Astrocyte (in vitro differentiated cells and primary cell): ENCODE data around the gene TRDN. TPM values are rescaled to one million over a fixed set of nuclear protein-coding genes. Genes with fewer than 3 reads are reported as not detected.

Experiments
- DNase-seq: peaks from one replicate; pipeline ENCODE4 v3.0.0-alpha.2; 2010; ENCODE audit warnings: low read depth
- FAIRE-seq: peaks from 2 replicates; lab custom pipeline; 2011; peaks lifted over from hg19 to GRCh38; lab: Jason Lieb, UNC
- H2AFZ ChIP-seq: 2 replicates; pipeline ENCODE4 v1.6.0; 2012; ENCODE audit warnings: low read depth, low read length, inconsistent platforms
- H3K27ac ChIP-seq: 2 replicates; pipeline ENCODE4 v1.5.1; 2011; ENCODE audit warnings: low read depth, low read length, inconsistent platforms
- H3K27me3 ChIP-seq: 2 replicates; pipeline ENCODE4 v1.6.0; 2011; ENCODE audit warnings: low read length, inconsistent platforms; ENCODE audit not compliant: insufficient read depth
- H3K36me3 ChIP-seq: 2 replicates; pipeline ENCODE4 v1.5.1; 2011; ENCODE audit warnings: low read length, inconsistent platforms; ENCODE audit not compliant: insufficient read depth
- H3K4me1 ChIP-seq: 2 replicates; pipeline ENCODE4 v1.5.1; 2011; ENCODE audit warnings: low read length, inconsistent platforms; ENCODE audit not compliant: insufficient read depth
- H3K4me2 ChIP-seq: 2 replicates; pipeline ENCODE4 v1.6.0; 2012; ENCODE audit warnings: low read length, inconsistent platforms
- H3K4me3 ChIP-seq: 2 replicates; pipeline ENCODE4 v1.5.1; 2011; ENCODE audit warnings: low read depth, mild to moderate bottlenecking, low read length, inconsistent platforms; ENCODE audit not compliant: insufficient read depth
- H3K79me2 ChIP-seq: 2 replicates; pipeline ENCODE4 v1.6.0; 2012; ENCODE audit warnings: mild to moderate bottlenecking, low read length, inconsistent platforms; ENCODE audit not compliant: insufficient read depth
- H3K9ac ChIP-seq: 2 replicates; pipeline ENCODE4 v1.6.0; 2012; ENCODE audit warnings: mild to moderate bottlenecking, low read length, inconsistent platforms
- H3K9me3 ChIP-seq: 2 replicates; pipeline ENCODE4 v1.5.1; 2012; ENCODE audit warnings: low read depth, mild to moderate bottlenecking, low read length, inconsistent platforms; ENCODE audit not compliant: insufficient read depth
- H4K20me1 ChIP-seq: 2 replicates; pipeline ENCODE4 v1.6.0; 2012; ENCODE audit warnings: low read length, inconsistent platforms; ENCODE audit not compliant: insufficient read depth
- H3K27ac Mint-ChIP-seq: one replicate; pipeline ENCODE4 v1.8.0; 2021; ENCODE audit warnings: mild to moderate bottlenecking, mixed read lengths; ENCODE audit not compliant: unreplicated experiment
- H3K27me3 Mint-ChIP-seq: one replicate; pipeline ENCODE4 v1.8.0; 2021; ENCODE audit warnings: low read depth, mixed read lengths; ENCODE audit not compliant: unreplicated experiment
- H3K36me3 Mint-ChIP-seq: one replicate; pipeline ENCODE4 v1.8.0; 2021; ENCODE audit warnings: low read depth, mixed read lengths; ENCODE audit not compliant: unreplicated experiment
- H3K4me1 Mint-ChIP-seq: one replicate; pipeline ENCODE4 v1.8.0; 2021; ENCODE audit warnings: low read depth, mixed read lengths; ENCODE audit not compliant: unreplicated experiment
- H3K4me3 Mint-ChIP-seq: one replicate; pipeline ENCODE4 v1.8.0; 2021; ENCODE audit warnings: mild to moderate bottlenecking, moderate library complexity, mixed read lengths; ENCODE audit not compliant: unreplicated experiment
- H3K9me3 Mint-ChIP-seq: one replicate; pipeline ENCODE4 v1.8.0; 2021; ENCODE audit warnings: mild to moderate bottlenecking, mixed read lengths; ENCODE audit not compliant: unreplicated experiment
- EZH2 ChIP-seq: IDR thresholded peaks from 2 replicates; pipeline ENCODE4 v1.6.1; 2012; ENCODE audit warnings: mild to moderate bottlenecking, low read length, inconsistent platforms; ENCODE audit not compliant: insufficient read depth
- total RNA-seq: library from RNA; stranded (reverse); gene quantifications from 2 replicates; pipeline ENCODE4 v1.2.1, GENCODE V29; 2021
- TF ChIP-seq, protein P1 (sequence below): IDR thresholded peaks from 2 replicates; pipeline ENCODE4 v1.5.1; 2011; ENCODE audit warnings: low read depth, mild to moderate bottlenecking, inconsistent platforms, low read length, moderate library complexity; ENCODE audit not compliant: insufficient read depth

Gene TRDN
- total RNA-seq, 1 donor from 2014 or later: not detected

GRCh38 chr6:123598011-123598410 lies 38.7 kb downstream of the TRDN start:
- no peak overlapping the region for H3K4me3 Mint-ChIP-seq
- H2AFZ ChIP-seq: no peak overlapping the region
- FAIRE-seq: no peak
- no peak overlapping the region for H3K4me3 ChIP-seq
- no peaks in the 10 kb centered on the region for H3K27me3 Mint-ChIP-seq
- H3K27ac Mint-ChIP-seq: no peak overlapping the region
- no peak overlapping the region for H3K4me2 ChIP-seq
- H3K4me1 ChIP-seq: no peaks in the 10 kb centered on the region
- no peaks in the 10 kb centered on the region for H3K9me3 ChIP-seq
- no peak overlapping the region for H3K27ac ChIP-seq
- TF ChIP-seq, protein P1, sequence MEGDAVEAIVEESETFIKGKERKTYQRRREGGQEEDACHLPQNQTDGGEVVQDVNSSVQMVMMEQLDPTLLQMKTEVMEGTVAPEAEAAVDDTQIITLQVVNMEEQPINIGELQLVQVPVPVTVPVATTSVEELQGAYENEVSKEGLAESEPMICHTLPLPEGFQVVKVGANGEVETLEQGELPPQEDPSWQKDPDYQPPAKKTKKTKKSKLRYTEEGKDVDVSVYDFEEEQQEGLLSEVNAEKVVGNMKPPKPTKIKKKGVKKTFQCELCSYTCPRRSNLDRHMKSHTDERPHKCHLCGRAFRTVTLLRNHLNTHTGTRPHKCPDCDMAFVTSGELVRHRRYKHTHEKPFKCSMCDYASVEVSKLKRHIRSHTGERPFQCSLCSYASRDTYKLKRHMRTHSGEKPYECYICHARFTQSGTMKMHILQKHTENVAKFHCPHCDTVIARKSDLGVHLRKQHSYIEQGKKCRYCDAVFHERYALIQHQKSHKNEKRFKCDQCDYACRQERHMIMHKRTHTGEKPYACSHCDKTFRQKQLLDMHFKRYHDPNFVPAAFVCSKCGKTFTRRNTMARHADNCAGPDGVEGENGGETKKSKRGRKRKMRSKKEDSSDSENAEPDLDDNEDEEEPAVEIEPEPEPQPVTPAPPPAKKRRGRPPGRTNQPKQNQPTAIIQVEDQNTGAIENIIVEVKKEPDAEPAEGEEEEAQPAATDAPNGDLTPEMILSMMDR: no peak
- no peak for TF ChIP-seq EZH2
- no peaks in the 10 kb centered on the region for H3K4me1 Mint-ChIP-seq
- no peaks in the 10 kb centered on the region for H4K20me1 ChIP-seq
- no peaks in the 10 kb centered on the region for H3K79me2 ChIP-seq
- DNase-seq: no peak
- no peaks in the 10 kb centered on the region for H3K36me3 Mint-ChIP-seq
- H3K27me3 ChIP-seq: no peaks in the 10 kb centered on the region
- H3K36me3 ChIP-seq: no peaks in the 10 kb centered on the region
- H3K9ac ChIP-seq: no peak overlapping the region
- no peaks in the 10 kb centered on the region for H3K9me3 Mint-ChIP-seq

- no peaks in the 10 kb centered on the region for H4K20me1 ChIP-seq
- H3K79me2 ChIP-seq: no peaks in the 10 kb centered on the region
- no peak overlapping the region for H3K4me3 ChIP-seq
- DNase-seq (no peak), FAIRE-seq (no peak)
- Mint-ChIP-seq H3K27ac (no peak overlapping the region), H3K4me1 (no peaks in the 10 kb centered on the region), H3K36me3 (no peaks in the 10 kb centered on the region), H3K4me3 (no peak overlapping the region), H3K27me3 (no peaks in the 10 kb centered on the region), H3K9me3 (no peaks in the 10 kb centered on the region)
- no peak overlapping the region for H2AFZ ChIP-seq
- no peaks in the 10 kb centered on the region for H3K4me1 ChIP-seq
- no peak overlapping the region for H3K9ac ChIP-seq
- no peak overlapping the region for H3K27ac ChIP-seq
- no peaks in the 10 kb centered on the region for H3K9me3 ChIP-seq
- no peaks in the 10 kb centered on the region for H3K27me3 ChIP-seq
- no peaks in the 10 kb centered on the region for H3K36me3 ChIP-seq
- TF ChIP-seq, protein P1: no peak
- TF ChIP-seq EZH2: no peak
- no peak overlapping the region for H3K4me2 ChIP-seq
Observed at GRCh38 chr6:123594776-123595175, 42.0 kb downstream of the TRDN start.

- no peak overlapping the region for H3K4me3 ChIP-seq
- no peaks in the 10 kb centered on the region for H3K9me3 ChIP-seq
- Mint-ChIP-seq H3K9me3 (no peaks in the 10 kb centered on the region), H3K4me3 (no peak overlapping the region), H3K27ac (no peak overlapping the region), H3K27me3 (peaks cover 1% of the 10 kb centered on the region), H3K4me1 (no peaks in the 10 kb centered on the region), H3K36me3 (no peaks in the 10 kb centered on the region)
- H3K4me1 ChIP-seq: no peaks in the 10 kb centered on the region
- H3K27ac ChIP-seq: no peak overlapping the region
- FAIRE-seq (no peak), DNase-seq (no peak)
- no peak overlapping the region for H3K9ac ChIP-seq
- H2AFZ ChIP-seq: no peak overlapping the region
- TF ChIP-seq EZH2: no peak
- TF ChIP-seq, protein P1: no peak
- no peaks in the 10 kb centered on the region for H3K36me3 ChIP-seq
- no peaks in the 10 kb centered on the region for H4K20me1 ChIP-seq
- no peaks in the 10 kb centered on the region for H3K27me3 ChIP-seq
- no peaks in the 10 kb centered on the region for H3K79me2 ChIP-seq
- no peak overlapping the region for H3K4me2 ChIP-seq
Observed at GRCh38 chr6:123592426-123592825, 44.3 kb downstream of the TRDN start.
